HG03469 (cell line): ENCODE data around the gene OTULINL.

Source experiments
- ATAC-seq: cut with Tn5 transposase; IDR thresholded peaks from one replicate; pipeline ENCODE4 v1.9.1; 2021; ENCODE audit warnings: mild to moderate bottlenecking, moderate library complexity, moderate number of reproducible peaks; ENCODE audit not compliant: unreplicated experiment

Gene OTULINL

DNA sequence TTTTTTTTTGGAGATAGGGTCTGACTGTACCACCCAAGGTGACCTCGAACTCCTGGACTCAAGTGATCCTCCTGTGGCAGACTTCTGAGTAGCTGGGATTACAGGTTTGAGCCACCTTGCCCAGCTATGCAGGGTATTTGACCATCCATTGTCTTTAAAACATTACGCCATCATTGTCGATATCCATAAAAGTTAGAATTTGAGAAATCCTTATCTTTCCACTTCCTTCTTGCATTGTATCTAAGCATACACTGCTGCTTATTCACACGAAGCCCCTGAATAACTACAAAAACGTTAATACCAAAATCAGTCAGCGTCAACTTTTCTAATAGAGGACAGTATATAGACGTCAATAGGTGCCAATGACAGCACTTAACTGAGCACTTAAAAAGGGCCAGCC, 5.4 kb upstream of the OTULINL start:
- ATAC-seq = no peak

GRCh38 chr5:14577079-14577725, 4.4 kb upstream of the OTULINL start:
- ATAC-seq = no peak

DNA sequence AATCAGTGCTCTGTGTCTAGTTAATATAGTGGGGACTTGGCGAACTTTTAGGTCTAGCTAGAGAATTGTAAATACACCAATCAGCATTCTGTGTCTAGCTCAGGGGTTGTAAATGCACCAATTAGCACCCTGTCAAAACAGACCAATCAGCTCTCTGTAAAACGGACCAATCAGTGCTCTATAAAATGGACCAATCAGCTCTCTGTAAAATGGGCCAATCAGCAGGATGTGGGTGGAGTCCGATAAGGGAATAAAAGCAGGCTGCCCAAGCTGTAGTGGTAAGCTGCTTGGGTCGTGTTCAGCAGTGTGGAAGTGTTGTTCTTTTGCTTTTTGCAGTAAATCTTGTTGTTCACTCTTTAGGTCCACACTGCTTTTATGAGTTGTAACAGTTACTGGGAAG, 3.6 kb upstream of the OTULINL start:
- ATAC-seq = no peak

GRCh38 chr5:14579246-14579645, 2.3 kb upstream of the OTULINL start:
- no peak for ATAC-seq

DNA sequence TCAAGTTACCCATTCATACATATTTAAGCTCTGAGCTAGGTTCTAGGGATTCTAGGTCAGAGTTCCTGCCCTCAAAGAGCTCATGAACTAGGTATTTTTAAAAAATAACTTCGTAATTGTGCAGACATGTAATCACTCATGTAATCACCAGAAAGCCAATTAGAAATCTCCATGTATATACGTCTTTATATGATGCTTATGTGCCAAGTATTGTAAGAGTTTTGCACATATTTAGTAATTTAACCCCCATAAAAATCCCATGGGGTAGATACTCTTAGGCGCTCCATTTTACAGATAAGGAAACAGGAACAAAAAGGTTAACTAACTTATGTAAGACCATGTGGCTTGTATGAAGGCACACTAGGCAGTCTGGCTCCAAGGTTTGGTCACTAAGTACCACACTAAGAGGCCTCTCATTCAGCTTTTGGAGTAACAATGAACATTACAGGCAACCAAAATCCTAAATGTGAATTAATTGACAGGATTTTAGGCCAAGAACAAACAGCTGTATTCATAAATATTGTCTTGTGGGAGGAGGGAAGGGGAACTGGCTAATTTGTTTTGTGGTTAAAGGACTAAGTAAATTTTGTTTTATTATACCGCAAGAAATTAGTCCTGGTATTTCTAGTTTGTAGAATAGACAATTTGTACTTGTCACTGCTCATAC, 1.7 kb upstream of the OTULINL start:
- no peak for ATAC-seq

DNA sequence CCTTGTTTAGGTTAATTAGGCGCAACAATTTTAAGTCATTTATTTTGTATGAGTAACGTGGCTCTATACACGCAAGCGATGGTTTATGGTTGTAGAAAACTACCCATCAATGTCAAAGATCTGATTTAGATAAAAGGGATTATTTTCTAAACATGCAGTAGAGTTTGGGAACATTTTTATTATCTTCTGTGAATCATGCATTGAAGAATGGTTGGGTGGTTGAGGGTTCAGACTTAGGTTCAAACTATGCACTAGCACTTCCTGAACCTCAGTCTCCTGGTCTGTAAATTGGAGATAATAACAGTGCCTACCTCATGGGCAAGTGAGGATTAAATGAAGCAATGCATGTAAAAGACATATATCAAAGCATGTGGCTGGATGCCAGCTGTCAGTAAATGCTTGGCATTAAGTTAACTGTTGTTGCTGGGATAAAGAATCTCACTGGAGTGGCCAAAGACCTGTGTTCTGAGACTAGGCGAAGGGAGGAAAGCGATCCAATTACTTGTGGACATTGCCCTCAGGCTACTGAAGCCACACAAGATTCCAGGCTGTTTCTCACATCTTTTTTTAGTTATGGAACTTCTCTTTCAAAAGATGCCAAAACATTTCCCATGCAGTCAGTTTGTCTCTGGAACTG, 1.1 kb upstream of the OTULINL start:
- no peak for ATAC-seq

- peak; percentile 67 for ATAC-seq
Measured at GRCh38 chr5:14581891-14582796, 552 bp downstream of the OTULINL start.

GRCh38 chr5:14582797-14583137, 1.2 kb downstream of the OTULINL start:
- ATAC-seq = no peak

GRCh38 chr5:14584848-14585247, 3.3 kb downstream of the OTULINL start:
- no peak for ATAC-seq

DNA sequence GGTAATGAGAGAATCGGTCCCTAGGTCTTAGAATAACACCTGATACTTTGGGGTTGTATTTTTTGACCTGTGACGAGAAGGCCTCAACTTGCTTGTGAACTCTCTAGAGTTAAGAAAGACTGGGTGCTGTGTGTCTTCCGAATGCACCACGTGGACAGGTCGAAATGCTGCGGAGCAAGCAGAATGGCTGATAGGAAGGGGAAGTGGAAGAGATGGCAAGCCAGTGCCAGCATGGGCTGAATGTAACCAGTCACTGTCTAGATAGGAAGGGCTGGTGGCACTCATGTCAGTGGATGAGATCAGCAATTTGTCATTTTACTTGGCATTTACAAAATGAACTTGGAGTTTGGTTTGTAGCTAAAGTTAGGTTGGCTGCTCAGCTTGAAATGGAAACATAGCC, 5.6 kb downstream of the OTULINL start:
- no peak for ATAC-seq

- no peak for ATAC-seq
Measured at GRCh38 chr5:14588145-14588544, 6.6 kb downstream of the OTULINL start.

DNA sequence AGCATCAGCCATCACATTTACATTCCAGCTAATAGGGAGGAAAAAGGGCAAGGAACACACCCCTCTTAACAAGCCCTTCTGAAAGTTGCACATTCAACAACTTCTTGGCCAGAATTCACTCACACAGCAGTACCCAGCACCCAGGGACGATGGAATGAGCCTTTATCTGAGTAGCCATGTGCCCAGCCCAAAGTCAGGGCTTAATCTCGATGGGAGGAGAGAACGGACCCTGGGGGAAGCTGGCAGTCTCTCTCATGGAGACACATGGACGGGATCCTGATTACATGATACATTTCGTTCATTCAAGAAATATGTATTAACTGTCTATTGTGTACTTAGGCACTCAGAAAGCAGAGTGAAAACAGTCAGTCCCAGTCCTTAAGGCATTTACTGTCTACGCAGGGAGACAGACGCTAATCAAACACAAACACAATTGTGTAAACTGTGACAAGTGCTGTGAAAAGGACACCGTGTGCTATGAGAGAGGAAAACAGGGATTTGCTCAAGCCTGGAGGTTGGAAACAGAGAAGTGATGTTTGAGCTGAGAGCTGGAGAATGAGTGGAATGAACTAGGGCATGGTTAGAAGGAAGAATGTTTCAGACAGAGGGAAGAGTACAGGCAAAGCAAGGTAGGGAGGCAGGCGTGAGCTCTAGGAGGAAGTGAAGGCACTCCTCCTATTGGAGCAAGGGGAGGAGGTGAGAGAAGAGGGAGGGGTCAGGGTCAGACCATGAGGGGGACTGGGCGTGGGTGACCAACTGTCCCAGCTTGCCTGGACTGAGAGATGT, 7.4 kb downstream of the OTULINL start:
- ATAC-seq = no peak

GRCh38 chr5:14590949-14591348, 9.4 kb downstream of the OTULINL start:
- no peak for ATAC-seq

DNA sequence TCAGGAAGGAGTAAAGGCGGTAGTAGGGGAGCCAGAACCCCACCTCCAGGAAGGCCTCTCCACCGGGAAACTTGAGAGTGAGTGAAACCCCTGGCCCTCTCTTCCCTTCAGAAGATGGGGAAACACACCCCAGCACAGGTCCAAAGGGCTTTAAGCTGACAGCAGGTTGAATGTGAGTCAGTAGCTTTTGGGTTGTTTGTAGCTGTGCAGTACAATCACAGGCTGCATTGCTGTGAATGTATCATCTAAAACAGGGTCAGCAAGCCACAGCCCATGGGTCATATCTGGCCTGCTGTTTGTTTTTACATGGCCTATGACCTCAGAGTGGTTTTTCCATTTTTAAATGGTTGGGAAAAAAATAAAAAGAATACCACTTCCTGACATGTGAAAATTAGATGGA, 10.0 kb downstream of the OTULINL start:
- no peak for ATAC-seq

DNA sequence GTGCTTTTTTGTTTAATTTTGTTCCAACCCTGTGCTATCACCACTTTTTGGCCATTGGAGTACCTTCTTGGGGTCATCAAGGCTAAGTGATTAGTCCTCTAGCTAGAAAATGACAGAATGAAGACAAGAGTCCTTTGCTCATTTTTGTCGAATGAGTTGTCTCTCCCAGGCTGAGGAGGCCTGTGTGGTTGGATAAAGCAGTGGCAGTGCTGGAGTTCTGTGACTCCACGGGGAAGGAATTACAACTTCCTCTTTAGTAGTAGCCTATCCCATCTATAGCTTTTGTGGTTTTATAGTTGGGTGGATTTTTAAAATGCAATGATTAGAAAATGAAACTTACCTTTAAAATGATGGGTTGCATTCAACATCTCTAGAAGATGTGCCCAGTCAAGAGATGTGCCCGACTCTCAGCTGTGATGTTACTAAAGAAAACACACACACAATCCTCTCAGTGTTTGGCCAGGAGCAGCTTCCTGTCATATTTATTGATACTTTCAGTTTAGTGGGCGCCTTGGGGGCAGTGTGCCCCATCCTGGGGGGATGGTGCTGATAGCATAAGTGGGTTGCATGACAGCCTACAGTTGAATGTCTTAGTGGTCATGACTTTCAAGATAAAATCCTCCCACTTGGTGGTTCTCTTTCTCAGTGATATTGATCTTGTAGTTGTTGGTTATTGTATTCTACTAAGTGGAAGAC, 11.9 kb downstream of the OTULINL start:
- ATAC-seq = no peak

GRCh38 chr5:14594378-14595074, 12.9 kb downstream of the OTULINL start:
- no peak for ATAC-seq

GRCh38 chr5:14595189-14595588, 13.6 kb downstream of the OTULINL start:
- ATAC-seq = peak; percentile 59

DNA sequence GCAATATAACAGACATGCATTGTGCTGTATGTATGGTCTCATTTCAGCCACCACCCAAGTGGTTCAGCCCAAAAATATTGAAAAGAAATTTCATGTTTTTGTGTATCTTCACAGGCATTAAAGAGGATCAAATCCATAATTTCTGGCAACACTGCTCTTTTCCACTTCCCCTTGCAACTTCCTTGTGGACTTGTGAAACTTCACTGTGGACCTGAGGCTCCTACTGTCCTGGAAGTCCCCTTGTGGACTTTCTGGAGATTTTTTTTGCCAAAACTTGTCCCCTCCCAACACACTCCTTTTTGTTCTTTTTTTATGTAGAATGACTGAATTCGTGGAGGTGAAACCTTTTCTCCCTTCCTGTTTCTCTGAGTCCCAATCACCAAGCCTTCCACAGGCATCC, 14.3 kb downstream of the OTULINL start:
- ATAC-seq = no peak

DNA sequence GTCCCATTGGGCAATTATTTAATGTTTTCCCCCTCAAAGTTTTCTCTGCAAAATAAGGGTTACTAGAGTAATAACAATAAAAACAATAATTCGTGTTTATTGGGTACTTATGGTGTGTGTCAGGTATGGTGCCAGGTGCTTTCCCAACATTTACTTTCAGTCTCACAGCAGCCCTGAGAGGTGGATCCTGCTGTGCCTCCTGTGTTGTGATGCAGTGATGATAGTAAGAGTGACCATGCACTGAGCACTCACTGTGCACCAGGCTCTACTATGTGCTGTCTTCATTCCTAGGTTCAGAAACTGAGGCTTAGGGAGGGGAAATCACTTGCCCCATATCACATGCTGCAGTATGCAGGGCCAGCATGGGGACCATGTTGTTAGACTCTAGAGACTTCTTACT, 15.5 kb downstream of the OTULINL start:
- ATAC-seq = no peak
